ENCODE data around the gene RNASE13. TPM values are rescaled to one million over a fixed set of nuclear protein-coding genes. Genes with fewer than 3 reads are reported as not detected.
A peak's percentile ranks its signal among the peaks of the same experiment; 100 is the strongest.

RNASE13 gene
- total RNA-seq, 4 donors from 2014 or later: not detected

- peak in 1 of 2 donors; percentile 42 for DNase-seq (ENCODE audit: low spot score in 2 of 2)
- TF ChIP-seq POLR2A (IDR thresholded peaks at IDR 0.05): no peak
- 63 to 74% methylated on average over 5 of the region's 5 CpGs for WGBS, 2 donors
- intact Hi-C loops (cut with DNase I; ENCODE audit: low total_unique reads): no loop called here
- no peak overlapping the region for H3K4me3 ChIP-seq (ENCODE audit: low read depth, poor library complexity, severe bottlenecking)
Measured at GRCh38 chr14:21055432-21056117, 21.0 kb upstream of the RNASE13 start.

- 90 to 92% methylated on average over 4 of the region's 4 CpGs for WGBS, 2 donors
Measured at GRCh38 chr14:21054768-21055145, 20.1 kb upstream of the RNASE13 start.

GRCh38 chr14:21054123-21054767 lies 19.6 kb upstream of the RNASE13 start:
- H3K4me3 ChIP-seq (ENCODE audit: low read depth, poor library complexity, severe bottlenecking): no peak overlapping the region
- DNase-seq (ENCODE audit: low spot score in 2 of 2): peak in 1 of 2 donors; percentile 12
- 76 to 80% methylated on average over 3 of the region's 3 CpGs for WGBS, 2 donors
- no peak for TF ChIP-seq CTCF (IDR thresholded peaks at IDR 0.05)
- TF ChIP-seq POLR2A (IDR thresholded peaks at IDR 0.05): no peak
- intact Hi-C loops (cut with DNase I; ENCODE audit: low total_unique reads): no loop called here

More at GRCh38 chr14:21054768-21055145, 20.1 kb upstream of the RNASE13 start:
- intact Hi-C loops (cut with DNase I; ENCODE audit: low total_unique reads): no loop called here
- peak in 1 of 2 donors; percentile 10 for DNase-seq (ENCODE audit: low spot score in 2 of 2)
- no peak overlapping the region for H3K4me3 ChIP-seq (ENCODE audit: low read depth, poor library complexity, severe bottlenecking)
- TF ChIP-seq POLR2A (IDR thresholded peaks at IDR 0.05) (no peak), CTCF (IDR thresholded peaks at IDR 0.05) (no peak)

- intact Hi-C loops (cut with DNase I; ENCODE audit: low total_unique reads): no loop called here
- whole genome bisulfite sequencing, 2 donors: 88 to 89% methylated on average over 20 of the region's 20 CpGs
- TF ChIP-seq POLR2A (IDR thresholded peaks at IDR 0.05) (no peak), CTCF (IDR thresholded peaks at IDR 0.05) (no peak)
- peak in 1 of 2 donors; percentile 64 for DNase-seq (ENCODE audit: low spot score in 2 of 2)
- H3K4me3 ChIP-seq (ENCODE audit: low read depth, poor library complexity, severe bottlenecking): no peak overlapping the region
Measured at GRCh38 chr14:21053184-21054122, 18.8 kb upstream of the RNASE13 start.

- TF ChIP-seq CTCF (IDR thresholded peaks at IDR 0.05): no peak
- no peak for DNase-seq (ENCODE audit: low spot score in 2 of 2)
Measured at GRCh38 chr14:21050597-21050996, 16.0 kb upstream of the RNASE13 start.

GRCh38 chr14:21049271-21049673 lies 14.7 kb upstream of the RNASE13 start:
- TF ChIP-seq POLR2A (IDR thresholded peaks at IDR 0.05) (no peak), CTCF (IDR thresholded peaks at IDR 0.05) (no peak)
- intact Hi-C loops (cut with DNase I; ENCODE audit: low total_unique reads): no loop called here
- no peak for DNase-seq (ENCODE audit: low spot score in 2 of 2)
- WGBS, 2 donors: 65 to 83% methylated on average over 3 of the region's 3 CpGs
- H3K4me3 ChIP-seq (ENCODE audit: low read depth, poor library complexity, severe bottlenecking): no peak overlapping the region

More at GRCh38 chr14:21050597-21050996, 16.0 kb upstream of the RNASE13 start:
- intact Hi-C loops (cut with DNase I; ENCODE audit: low total_unique reads): no loop called here
- H3K4me3 ChIP-seq (ENCODE audit: low read depth, poor library complexity, severe bottlenecking): no peak overlapping the region
- 76 to 85% methylated on average over 3 of the region's 3 CpGs for WGBS, 2 donors
